NOMO-1 treated with dmso at 0.1 percent for 144 hours (cell line): ENCODE results near the gene PROCA1.
"Not testable (repeated sequence)": the region's sequence is repeated elsewhere in the genome, so short reads cannot be mapped to it uniquely, and the experiment has no call there.

Source experiments
- DNase-seq: peaks from one replicate; lab custom pipeline; 2025; ENCODE audit not compliant: unreplicated experiment; lab: John Stamatoyannopoulos, UW

Gene PROCA1

GRCh38 chr17:28675980-28676379, 35.7 kb downstream of the PROCA1 start:
- no peak for DNase-seq

- no peak for DNase-seq
Measured at GRCh38 chr17:28675490-28675889, 36.2 kb downstream of the PROCA1 start.

- no peak for DNase-seq
Measured at GRCh38 chr17:28669918-28670317, 41.8 kb downstream of the PROCA1 start.

- DNase-seq, result no peak
Measured at GRCh38 chr17:28667870-28668269, 43.8 kb downstream of the PROCA1 start.

- DNase-seq, result no peak
Measured at GRCh38 chr17:28665994-28666393, 45.7 kb downstream of the PROCA1 start.

- no peak for DNase-seq
Measured at GRCh38 chr17:28663723-28664122, 48.0 kb downstream of the PROCA1 start.

GRCh38 chr17:28662527-28662829, 49.2 kb downstream of the PROCA1 start:
- DNase-seq, result no peak

DNA sequence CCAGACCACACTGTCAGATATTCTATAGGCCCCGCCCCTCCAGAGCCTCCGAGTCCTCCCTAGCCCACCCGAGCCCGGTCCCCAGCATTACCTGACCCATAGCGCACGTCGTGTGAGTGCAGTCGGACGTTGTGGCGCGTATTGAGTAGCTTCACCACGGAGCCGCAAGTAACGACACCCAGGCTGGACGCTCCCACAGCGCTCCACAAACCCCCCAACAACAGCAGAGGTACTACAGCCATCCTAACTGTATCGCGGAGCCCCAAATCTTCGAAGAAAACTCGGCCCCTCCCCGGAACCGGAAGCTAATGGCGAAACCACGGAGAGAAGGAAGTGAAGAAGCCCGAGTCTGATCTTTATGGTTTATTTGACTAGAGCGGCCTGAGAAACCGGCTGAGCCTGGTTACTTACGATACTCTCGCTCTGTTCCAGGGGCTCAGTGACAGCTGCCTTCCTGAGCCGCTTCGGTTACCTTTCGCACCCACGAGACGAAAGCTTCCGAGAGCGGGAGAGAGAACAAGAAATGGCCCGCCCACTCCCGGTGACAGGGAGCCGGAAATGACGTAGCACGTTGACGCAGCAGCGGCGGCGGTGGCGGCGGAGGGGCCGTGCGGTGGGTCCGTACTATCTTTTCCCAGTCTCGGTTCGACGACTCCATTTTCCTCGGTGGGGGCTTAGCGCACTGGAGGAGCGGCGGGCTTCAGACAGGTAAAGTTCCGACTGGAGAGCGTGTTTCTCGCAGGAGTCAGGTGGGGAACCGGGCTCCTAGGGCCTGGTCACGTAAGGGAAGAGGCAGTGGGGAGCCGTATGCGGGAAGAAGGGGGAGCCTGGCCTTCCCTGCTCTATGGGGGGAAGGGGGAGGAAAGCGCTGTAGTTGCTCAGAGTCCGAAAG, 49.8 kb downstream of the PROCA1 start, which contains the start of the genes SDF2 and SUPT6H:
TSS of gene SDF2 (minus strand) at position 272 of the 892 bp plus-strand sequence. CDS start at position 242, 30 bp downstream.
TSS of gene SUPT6H (plus strand) at position 571 of the 892 bp plus-strand sequence. CDS start 11,197 bp downstream, outside the sequence.
- peak; percentile 92 for DNase-seq

DNA sequence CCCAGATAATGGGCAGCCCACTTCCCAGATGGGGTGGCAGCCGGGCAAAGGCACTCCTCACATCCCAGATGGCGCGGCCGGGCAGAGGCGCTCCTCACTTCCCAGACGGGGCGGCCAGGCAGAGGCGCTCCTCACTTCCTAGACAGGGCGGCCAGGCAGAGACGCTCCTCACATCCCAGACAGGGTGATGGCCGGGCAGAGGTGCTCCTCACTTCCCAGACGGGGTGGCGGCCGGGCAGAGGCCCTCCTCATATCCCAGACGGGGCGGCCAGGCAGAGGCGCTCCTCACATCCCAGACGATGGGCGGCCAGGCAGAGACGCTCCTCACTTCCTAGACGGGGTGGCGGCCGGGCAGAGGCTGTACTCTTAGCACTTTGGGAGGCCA, 52.2 kb downstream of the PROCA1 start:
- DNase-seq, result not testable (repeated sequence)

GRCh38 chr17:28658766-28659496, 52.8 kb downstream of the PROCA1 start:
- DNase-seq, result not testable (repeated sequence)

DNA sequence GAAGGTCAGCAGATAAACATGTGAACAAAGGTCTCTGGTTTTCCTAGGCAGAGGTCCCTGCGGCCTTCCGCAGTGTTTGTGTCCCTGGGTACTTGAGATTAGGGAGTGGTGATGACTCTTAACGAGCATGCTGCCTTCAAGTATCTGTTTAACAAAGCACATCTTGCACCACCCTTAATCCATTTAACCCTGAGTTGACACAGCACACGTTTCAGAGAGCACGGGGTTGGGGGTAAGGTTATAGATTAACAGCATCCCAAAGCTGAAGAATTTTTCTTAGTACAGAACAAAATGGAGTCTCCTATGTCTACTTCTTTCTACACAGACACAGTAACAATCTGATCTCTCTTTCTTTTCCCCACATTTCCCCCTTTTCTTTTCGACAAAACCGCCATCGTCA, 53.3 kb downstream of the PROCA1 start:
- DNase-seq, result not testable (repeated sequence)

GRCh38 chr17:28657756-28658155, 53.9 kb downstream of the PROCA1 start:
- no peak for DNase-seq

GRCh38 chr17:28655160-28655559, 56.5 kb downstream of the PROCA1 start:
- DNase-seq, result no peak
